Measurements from ENCODE around the gene MAT2A. TPM values are rescaled to one million over a fixed set of nuclear protein-coding genes. Genes with fewer than 3 reads are reported as not detected.

Gene MAT2A
- total and polyA plus RNA-seq, 10 of the 15 experiments (the other 5 are each of a cell fraction or from before 2014, with no cell fraction given) = 97.6 to 408 (median 290) TPM

DNA sequence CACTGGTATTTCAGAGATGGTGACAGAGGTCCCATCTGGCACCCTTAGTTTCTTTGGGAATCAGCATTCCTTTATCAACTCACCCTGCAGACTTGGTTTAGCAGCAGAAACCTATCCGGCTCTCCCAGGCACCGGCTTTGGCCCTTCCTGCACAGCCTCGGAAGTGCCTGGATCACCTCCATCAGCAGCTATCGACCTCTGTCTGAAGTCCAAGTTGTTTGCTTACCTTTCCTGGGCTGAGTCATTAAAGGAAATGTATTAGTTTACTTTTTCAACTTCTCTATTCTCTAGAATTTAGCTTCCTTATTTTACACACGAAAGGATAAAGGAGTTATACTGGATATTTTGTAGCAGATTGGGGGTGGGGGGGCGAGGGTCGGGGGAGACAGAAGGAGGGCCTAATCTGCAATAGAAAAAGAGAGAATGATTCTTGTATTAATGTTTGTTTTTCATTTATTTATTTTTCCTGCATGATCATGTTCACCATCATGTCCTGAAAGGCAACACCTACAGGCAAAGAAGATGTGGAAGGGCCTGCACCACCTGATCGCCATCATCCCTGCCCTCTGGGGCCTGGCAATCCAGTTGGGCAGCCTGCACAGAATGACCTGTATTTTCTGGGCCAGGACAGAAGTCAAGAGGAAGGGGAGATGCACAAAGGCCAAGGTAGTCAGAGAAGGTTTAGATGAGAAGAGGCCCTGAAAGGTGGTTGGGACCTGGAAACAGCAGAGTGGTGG is 22.1 kb upstream of the MAT2A start:
- Histone ChIP-seq H3K36me3 (ENCODE audit: control insufficient read depth in 2 of 2, insufficient read depth in 2 of 2, low read length in 1 of 2) (no peaks in the 10 kb centered on the region), H4K20me1 (ENCODE audit: control insufficient read depth, insufficient read depth) (no peaks in the 10 kb centered on the region), H3K27ac (ENCODE audit: control insufficient read depth, insufficient read depth) (no peak overlapping the region), H3K4me1 (ENCODE audit: control insufficient read depth, insufficient read depth, low read length) (no peaks in the 10 kb centered on the region), H3K79me2 (ENCODE audit: control insufficient read depth, insufficient read depth, low read length) (no peaks in the 10 kb centered on the region), H3K9me3 (replicated peaks; ENCODE audit: control insufficient read depth, insufficient read depth, low read length) (no peaks in the 10 kb centered on the region), H3K4me3 (no peak overlapping the region), H3K9ac (ENCODE audit: control insufficient read depth, insufficient read depth, low read length) (no peak overlapping the region), H3K27me3 (replicated peaks in 1 of 2; ENCODE audit: control insufficient read depth in 2 of 2, insufficient read depth in 2 of 2, low read length in 1 of 2) (no peaks in the 10 kb centered on the region), H3K4me2 (ENCODE audit: control insufficient read depth, insufficient read depth) (no peak overlapping the region), H2AFZ (ENCODE audit: control insufficient read depth, low read depth, low read length) (no peak overlapping the region)
- CTCF ChIA-PET = interaction anchor here (1.8 kb wide), 1 partner anchor 26 kb away, joined by 4 read pairs; no protein-coding TSS in a partner anchor
- no peak for FAIRE-seq
- DNase-seq (ENCODE audit: low read depth, low spot score) = no peak
- RAD21 ChIA-PET (ENCODE audit: unreplicated experiment) = no interaction called here
- in situ Hi-C loops (cut with MboI) (no loop called here), intact Hi-C loops (cut with micrococcal nuclease; ENCODE audit: unreplicated experiment) (no loop called here)
- 33% methylated on average over 8 of the region's 8 CpGs for WGBS (ENCODE audit: insufficient coverage, insufficient replicate concordance, low lambda C conversion rate, missing lambda C conversion rate)
- POLR2A ChIA-PET = no interaction called here
- no peak for ATAC-seq
- SMC1A ChIA-PET (ENCODE audit: uncharacterized antibody, unreplicated experiment) = no interaction called here
- no peak for TF ChIP-seq FOS (IDR thresholded peaks at IDR 0.05; ENCODE audit: borderline replicate concordance, extremely low read depth, insufficient read length)
- TF ChIP-seq YY1 (IDR thresholded peaks at IDR 0.05; ENCODE audit: low read depth, low read length) = no peak
- TF ChIP-seq ATF3 (IDR thresholded peaks at IDR 0.05; ENCODE audit: borderline replicate concordance, extremely low read depth, low read depth, low read length) = no peak
- TF ChIP-seq RAD21 (IDR thresholded peaks at IDR 0.05; ENCODE audit: insufficient read depth, low read depth, low read length) = no peak
- no peak for TF ChIP-seq SIN3A (IDR thresholded peaks at IDR 0.05; ENCODE audit: low read depth, low read length)
- no TSS peak for BruUV-seq (replicated peaks)

DNA sequence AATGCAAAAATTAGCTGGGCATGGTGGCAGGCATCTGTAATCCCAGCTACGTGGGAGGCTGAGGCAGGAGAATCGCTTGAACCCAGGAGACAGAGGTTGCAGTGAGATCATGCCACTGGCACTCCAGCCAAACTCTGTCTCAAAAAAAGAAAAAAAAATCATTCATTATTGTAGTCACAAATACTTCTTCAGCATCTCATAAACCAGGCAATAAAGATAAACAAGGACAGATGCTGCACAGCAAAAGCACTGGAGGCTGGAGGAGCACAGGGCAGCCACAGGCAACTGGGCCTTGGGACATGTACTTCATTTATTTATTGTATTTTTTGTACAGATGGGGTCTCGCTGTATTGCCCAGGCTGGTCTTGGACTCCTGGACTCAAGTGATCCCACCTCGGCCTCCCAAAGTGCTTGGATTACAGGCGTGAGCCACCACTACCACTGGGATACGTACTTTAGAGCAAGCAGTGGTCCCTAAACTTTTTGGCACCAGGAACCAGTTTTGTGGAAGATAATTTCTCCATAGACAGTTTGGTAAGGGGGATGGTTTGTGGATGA is 16.8 kb upstream of the MAT2A start:
- Histone ChIP-seq H4K20me1 (ENCODE audit: control insufficient read depth, insufficient read depth) (no peaks in the 10 kb centered on the region), H3K36me3 (ENCODE audit: control insufficient read depth in 2 of 2, insufficient read depth in 2 of 2, low read length in 1 of 2) (no peaks in the 10 kb centered on the region), H3K79me2 (ENCODE audit: control insufficient read depth, insufficient read depth, low read length) (no peaks in the 10 kb centered on the region), H3K27ac (ENCODE audit: control insufficient read depth, insufficient read depth) (no peak overlapping the region), H3K9me3 (replicated peaks; ENCODE audit: control insufficient read depth, insufficient read depth, low read length) (no peaks in the 10 kb centered on the region), H3K27me3 (replicated peaks in 1 of 2; ENCODE audit: control insufficient read depth in 2 of 2, insufficient read depth in 2 of 2, low read length in 1 of 2) (no peaks in the 10 kb centered on the region), H3K4me3 (no peak overlapping the region), H3K4me2 (ENCODE audit: control insufficient read depth, insufficient read depth) (no peak overlapping the region), H2AFZ (ENCODE audit: control insufficient read depth, low read depth, low read length) (no peak overlapping the region), H3K4me1 (ENCODE audit: control insufficient read depth, insufficient read depth, low read length) (no peaks in the 10 kb centered on the region; the same call in 1 of the 2 replicates), H3K9ac (ENCODE audit: control insufficient read depth, insufficient read depth, low read length) (no peak overlapping the region)
- no peak for FAIRE-seq
- ChIA-PET SMC1A (ENCODE audit: uncharacterized antibody, unreplicated experiment) (no interaction called here), RAD21 (ENCODE audit: unreplicated experiment) (no interaction called here), CTCF (no interaction called here), POLR2A (no interaction called here)
- no peak for ATAC-seq
- no TSS peak for BruUV-seq (replicated peaks)
- no peak for DNase-seq (ENCODE audit: low read depth, low spot score)
- intact Hi-C loops (cut with micrococcal nuclease; ENCODE audit: unreplicated experiment) = no loop called here
- in situ Hi-C loops (cut with MboI) = no loop called here
- WGBS (ENCODE audit: insufficient coverage, insufficient replicate concordance, low lambda C conversion rate, missing lambda C conversion rate) = 45% methylated on average over 6 of the region's 6 CpGs
- TF ChIP-seq TCF7 (IDR thresholded peaks at IDR 0.05; ENCODE audit: borderline replicate concordance) (no peak), SMARCA5 (IDR thresholded peaks at IDR 0.05) (no peak), YBX1 (IDR thresholded peaks at IDR 0.05) (no peak), HCFC1 (IDR thresholded peaks at IDR 0.05; ENCODE audit: low read length) (no peak), CBX3 (IDR thresholded peaks at IDR 0.05; ENCODE audit: borderline replicate concordance, low read depth) (no peak), ATF7 (IDR thresholded peaks at IDR 0.05; ENCODE audit: low read depth) (no peak), IKZF1 (conservative IDR thresholded peaks at IDR 0.05) (no peak), NR2C1 (IDR thresholded peaks at IDR 0.05) (no peak), SRF (IDR thresholded peaks at IDR 0.05; ENCODE audit: low read depth in 2 of 2, low read length in 2 of 2) (no peak)
- TF ChIP-seq, protein P1, sequence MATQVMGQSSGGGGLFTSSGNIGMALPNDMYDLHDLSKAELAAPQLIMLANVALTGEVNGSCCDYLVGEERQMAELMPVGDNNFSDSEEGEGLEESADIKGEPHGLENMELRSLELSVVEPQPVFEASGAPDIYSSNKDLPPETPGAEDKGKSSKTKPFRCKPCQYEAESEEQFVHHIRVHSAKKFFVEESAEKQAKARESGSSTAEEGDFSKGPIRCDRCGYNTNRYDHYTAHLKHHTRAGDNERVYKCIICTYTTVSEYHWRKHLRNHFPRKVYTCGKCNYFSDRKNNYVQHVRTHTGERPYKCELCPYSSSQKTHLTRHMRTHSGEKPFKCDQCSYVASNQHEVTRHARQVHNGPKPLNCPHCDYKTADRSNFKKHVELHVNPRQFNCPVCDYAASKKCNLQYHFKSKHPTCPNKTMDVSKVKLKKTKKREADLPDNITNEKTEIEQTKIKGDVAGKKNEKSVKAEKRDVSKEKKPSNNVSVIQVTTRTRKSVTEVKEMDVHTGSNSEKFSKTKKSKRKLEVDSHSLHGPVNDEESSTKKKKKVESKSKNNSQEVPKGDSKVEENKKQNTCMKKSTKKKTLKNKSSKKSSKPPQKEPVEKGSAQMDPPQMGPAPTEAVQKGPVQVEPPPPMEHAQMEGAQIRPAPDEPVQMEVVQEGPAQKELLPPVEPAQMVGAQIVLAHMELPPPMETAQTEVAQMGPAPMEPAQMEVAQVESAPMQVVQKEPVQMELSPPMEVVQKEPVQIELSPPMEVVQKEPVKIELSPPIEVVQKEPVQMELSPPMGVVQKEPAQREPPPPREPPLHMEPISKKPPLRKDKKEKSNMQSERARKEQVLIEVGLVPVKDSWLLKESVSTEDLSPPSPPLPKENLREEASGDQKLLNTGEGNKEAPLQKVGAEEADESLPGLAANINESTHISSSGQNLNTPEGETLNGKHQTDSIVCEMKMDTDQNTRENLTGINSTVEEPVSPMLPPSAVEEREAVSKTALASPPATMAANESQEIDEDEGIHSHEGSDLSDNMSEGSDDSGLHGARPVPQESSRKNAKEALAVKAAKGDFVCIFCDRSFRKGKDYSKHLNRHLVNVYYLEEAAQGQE (IDR thresholded peaks at IDR 0.05; ENCODE audit: low read depth, low read length) = no peak
